ENCODE results near the gene SLC35G6. TPM values are rescaled to one million over a fixed set of nuclear protein-coding genes. Genes with fewer than 3 reads are reported as not detected.
A peak's percentile ranks its signal among the peaks of the same experiment; 100 is the strongest.

The SLC35G6 gene
- total RNA-seq, 2 donors from 2014 or later: 0.25 TPM; not detected in 1

GRCh38 chr17:7508846-7509245 is 27.6 kb downstream of the SLC35G6 start:
- Mint-ChIP-seq H3K27me3 (ENCODE audit: low read depth) (no peaks in the 10 kb centered on the region), H3K4me1 (ENCODE audit: low read depth) (no peaks in the 10 kb centered on the region), H3K9me3 (no peaks in the 10 kb centered on the region), H3K4me3 (no peak overlapping the region), H3K36me3 (ENCODE audit: insufficient read depth in 2 of 2) (peaks cover 13 to 40% of the 10 kb centered on the region in 2 donors), H3K27ac (no peak overlapping the region)
- no peak for ATAC-seq (replicated peaks in 1 of 2)
- DNase-seq: no peak

GRCh38 chr17:7509937-7510336 is 28.7 kb downstream of the SLC35G6 start:
- no peaks in the 10 kb centered on the region for H3K27me3 Mint-ChIP-seq (ENCODE audit: low read depth)
- no peak for ATAC-seq (replicated peaks in 1 of 2)
- DNase-seq: no peak
- no peaks in the 10 kb centered on the region for H3K9me3 Mint-ChIP-seq
- H3K4me3 Mint-ChIP-seq: no peak overlapping the region
- H3K36me3 Mint-ChIP-seq (ENCODE audit: insufficient read depth in 2 of 2): peaks cover 12 to 33% of the 10 kb centered on the region in 2 donors
- H3K27ac Mint-ChIP-seq: no peak overlapping the region
- H3K4me1 Mint-ChIP-seq (ENCODE audit: low read depth): no peaks in the 10 kb centered on the region

- Mint-ChIP-seq H3K36me3 (ENCODE audit: insufficient read depth in 2 of 2) (peaks cover 12 to 27% of the 10 kb centered on the region in 2 donors), H3K27me3 (ENCODE audit: low read depth) (no peaks in the 10 kb centered on the region), H3K4me3 (no peak overlapping the region), H3K4me1 (ENCODE audit: low read depth) (no peaks in the 10 kb centered on the region), H3K27ac (no peak overlapping the region), H3K9me3 (no peaks in the 10 kb centered on the region)
- ATAC-seq (replicated peaks in 1 of 2) (no peak), DNase-seq (no peak)
These were observed 29.9 kb downstream of the SLC35G6 start for GRCh38 chr17:7511108-7511507.

- Mint-ChIP-seq H3K4me1 (ENCODE audit: low read depth) (no peaks in the 10 kb centered on the region), H3K27ac (no peak overlapping the region), H3K4me3 (no peak overlapping the region), H3K36me3 (ENCODE audit: insufficient read depth in 2 of 2) (peaks cover 12 to 22% of the 10 kb centered on the region in 2 donors), H3K9me3 (no peaks in the 10 kb centered on the region), H3K27me3 (ENCODE audit: low read depth) (no peaks in the 10 kb centered on the region)
- ATAC-seq (replicated peaks in 1 of 2): no peak
- no peak for DNase-seq
These were observed 30.9 kb downstream of the SLC35G6 start for GRCh38 chr17:7512105-7512504.

- DNase-seq: no peak
- peak overlapping the region; percentile 15 for H3K27ac Mint-ChIP-seq
- no peak overlapping the region for H3K4me3 Mint-ChIP-seq
- H3K36me3 Mint-ChIP-seq (ENCODE audit: insufficient read depth in 2 of 2): peaks cover 12 to 19% of the 10 kb centered on the region in 2 donors
- ATAC-seq (replicated peaks in 1 of 2): peak in 1 of 2 donors; percentile 12
- no peaks in the 10 kb centered on the region for H3K4me1 Mint-ChIP-seq (ENCODE audit: low read depth)
- H3K9me3 Mint-ChIP-seq: no peaks in the 10 kb centered on the region
- H3K27me3 Mint-ChIP-seq (ENCODE audit: low read depth): no peaks in the 10 kb centered on the region
These were observed 31.7 kb downstream of the SLC35G6 start for GRCh38 chr17:7512824-7513540.

- DNase-seq: no peak
- peak overlapping the region; percentile 29 for H3K27ac Mint-ChIP-seq
- no peak for ATAC-seq (replicated peaks in 1 of 2)
- no peaks in the 10 kb centered on the region for H3K27me3 Mint-ChIP-seq (ENCODE audit: low read depth)
- H3K36me3 Mint-ChIP-seq (ENCODE audit: insufficient read depth in 2 of 2): peaks cover 10 to 12% of the 10 kb centered on the region in 2 donors
- H3K4me3 Mint-ChIP-seq: no peak overlapping the region
- no peaks in the 10 kb centered on the region for H3K4me1 Mint-ChIP-seq (ENCODE audit: low read depth)
- H3K9me3 Mint-ChIP-seq: no peaks in the 10 kb centered on the region
These were observed 32.7 kb downstream of the SLC35G6 start for GRCh38 chr17:7513850-7514419.

GRCh38 chr17:7515911-7516610 is 34.8 kb downstream of the SLC35G6 start:
- Mint-ChIP-seq H3K9me3 (no peaks in the 10 kb centered on the region), H3K4me3 (no peak overlapping the region), H3K27me3 (ENCODE audit: low read depth) (no peaks in the 10 kb centered on the region), H3K4me1 (ENCODE audit: low read depth) (no peaks in the 10 kb centered on the region), H3K27ac (peak overlapping the region; percentile 8), H3K36me3 (ENCODE audit: insufficient read depth in 2 of 2) (peaks cover 3 to 7% of the 10 kb centered on the region in 2 donors)
- DNase-seq (no peak), ATAC-seq (replicated peaks in 1 of 2) (no peak)

- no peak overlapping the region for H3K4me3 Mint-ChIP-seq
- H3K27ac Mint-ChIP-seq: no peak overlapping the region
- ATAC-seq (replicated peaks in 1 of 2) (peak; percentile 65 to 73), DNase-seq (peak; percentile 47 to 53)
- H3K4me1 Mint-ChIP-seq (ENCODE audit: low read depth): peaks cover 6% of the 10 kb centered on the region
- H3K36me3 Mint-ChIP-seq (ENCODE audit: insufficient read depth in 2 of 2): peaks cover 0 to 5% of the 10 kb centered on the region in 2 donors
- H3K27me3 Mint-ChIP-seq (ENCODE audit: low read depth): no peaks in the 10 kb centered on the region
- H3K9me3 Mint-ChIP-seq: no peaks in the 10 kb centered on the region
These were observed 41.8 kb downstream of the SLC35G6 start for GRCh38 chr17:7523033-7523432.

- Mint-ChIP-seq H3K4me1 (ENCODE audit: low read depth) (no peaks in the 10 kb centered on the region), H3K27ac (no peak overlapping the region), H3K27me3 (ENCODE audit: low read depth) (no peaks in the 10 kb centered on the region), H3K36me3 (ENCODE audit: insufficient read depth in 2 of 2) (peaks cover 0 to 7% of the 10 kb centered on the region in 2 donors), H3K4me3 (no peak overlapping the region), H3K9me3 (peaks cover 0 to 1% of the 10 kb centered on the region in 2 donors)
- ATAC-seq (replicated peaks in 1 of 2) (no peak), DNase-seq (no peak)
These were observed 47.6 kb downstream of the SLC35G6 start for GRCh38 chr17:7528842-7529241.

- H3K27me3 Mint-ChIP-seq (ENCODE audit: low read depth): no peaks in the 10 kb centered on the region
These were observed 49.0 kb downstream of the SLC35G6 start for GRCh38 chr17:7530023-7530900.

More at GRCh38 chr17:7530023-7530900, 49.0 kb downstream of the SLC35G6 start:
- no peak overlapping the region for H3K4me3 Mint-ChIP-seq
- H3K27ac Mint-ChIP-seq: no peak overlapping the region
- ATAC-seq (replicated peaks in 1 of 2): no peak
- H3K4me1 Mint-ChIP-seq (ENCODE audit: low read depth): no peaks in the 10 kb centered on the region
- DNase-seq: no peak
- H3K36me3 Mint-ChIP-seq (ENCODE audit: insufficient read depth in 2 of 2): peaks cover 0 to 7% of the 10 kb centered on the region in 2 donors
- peaks cover 0 to 1% of the 10 kb centered on the region in 2 donors for H3K9me3 Mint-ChIP-seq

All from activated T-cell treated with anti-CD3 and anti-CD28 coated beads, Interleukin-2, amount 50 U/mL, for 72 hours (primary cell).